H9 (cell line): ENCODE measurements around the gene GJB5. TPM values are rescaled to one million over a fixed set of nuclear protein-coding genes. Genes with fewer than 3 reads are reported as not detected.

Source experiments
- DNase-seq: peaks from one replicate; pipeline ENCODE4 v3.0.0-alpha.2; 2017
- H2AFZ ChIP-seq: one replicate; pipeline ENCODE4 v1.6.1; 2013; ENCODE audit warnings: mild to moderate bottlenecking, low read length, control low read depth, moderate library complexity
- H2AK5ac ChIP-seq: 2 replicates; pipeline ENCODE4 v1.6.1; 2013; ENCODE audit warnings: low read length, control low read depth, mixed read lengths; ENCODE audit not compliant: insufficient read length
- H2BK120ac ChIP-seq: one replicate; pipeline ENCODE4 v1.6.1; 2013; ENCODE audit warnings: low read depth, mild to moderate bottlenecking, low read length, control low read depth, inconsistent platforms; ENCODE audit not compliant: poor library complexity, severe bottlenecking
- H2BK12ac ChIP-seq: 2 replicates; pipeline ENCODE4 v1.6.1; 2013; ENCODE audit warnings: low read length, control low read depth, mixed read lengths, low read depth; ENCODE audit not compliant: insufficient read length
- H2BK15ac ChIP-seq: 2 replicates; pipeline ENCODE4 v1.6.1; 2013; ENCODE audit warnings: low read depth, low read length, control low read depth
- H2BK20ac ChIP-seq: one replicate; pipeline ENCODE4 v1.6.1; 2013; ENCODE audit warnings: low read depth, mild to moderate bottlenecking, low read length, control low read depth, inconsistent platforms; ENCODE audit not compliant: poor library complexity, severe bottlenecking
- H2BK5ac ChIP-seq: 2 replicates; pipeline ENCODE4 v1.6.1; 2013; ENCODE audit warnings: low read length, control low read depth, mixed read lengths; ENCODE audit not compliant: insufficient read length
- H3K14ac ChIP-seq: 2 replicates; pipeline ENCODE4 v1.6.1; 2013; ENCODE audit warnings: low read length, control low read depth; ENCODE audit not compliant: insufficient read depth
- H3K18ac ChIP-seq: 2 replicates; pipeline ENCODE4 v1.6.1; 2013; ENCODE audit warnings: low read depth, mild to moderate bottlenecking, mixed read lengths, low read length, control low read depth; ENCODE audit not compliant: insufficient read length
- H3K23ac ChIP-seq: 2 replicates; pipeline ENCODE4 v1.6.1; 2013; ENCODE audit warnings: low read length, control low read depth, mixed read lengths, low read depth; ENCODE audit not compliant: insufficient read length
- H3K23me2 ChIP-seq: 2 replicates; pipeline ENCODE4 v1.6.1; 2013; ENCODE audit warnings: low read depth, mild to moderate bottlenecking, mixed read lengths, low read length, control low read depth; ENCODE audit not compliant: insufficient read length, poor library complexity, severe bottlenecking
- H3K27ac ChIP-seq: 2 replicates; pipeline ENCODE4 v1.5.1; 2013; ENCODE audit warnings: low read length, control low read depth, mixed read lengths, low read depth; ENCODE audit not compliant: insufficient read length
- H3K27me3 ChIP-seq: 2 replicates; pipeline ENCODE4 v1.6.1; 2013; ENCODE audit warnings: low read length, control low read depth, inconsistent platforms; ENCODE audit not compliant: insufficient read depth
- H3K4ac ChIP-seq: 2 replicates; pipeline ENCODE4 v1.6.1; 2013; ENCODE audit warnings: low read depth, mild to moderate bottlenecking, control low read depth, inconsistent platforms, low read length, moderate library complexity
- H3K4me1 ChIP-seq: 2 replicates; pipeline ENCODE4 v1.6.1; 2013; ENCODE audit warnings: low read length, control low read depth, inconsistent platforms; ENCODE audit not compliant: insufficient read depth
- H3K4me2 ChIP-seq: 2 replicates; pipeline ENCODE4 v1.6.1; 2013; ENCODE audit warnings: low read length, control low read depth, mixed read lengths; ENCODE audit not compliant: insufficient read length, insufficient read depth
- H3K56ac ChIP-seq: 2 replicates; pipeline ENCODE4 v1.6.1; 2013; ENCODE audit warnings: low read depth, mild to moderate bottlenecking, mixed read lengths, low read length, control low read depth; ENCODE audit not compliant: insufficient read length
- H3K79me1 ChIP-seq: 2 replicates; pipeline ENCODE4 v1.6.1; 2013; ENCODE audit warnings: low read depth, mild to moderate bottlenecking, moderate library complexity, low read length, control low read depth, inconsistent platforms; ENCODE audit not compliant: insufficient read depth, poor library complexity, severe bottlenecking
- H3K79me2 ChIP-seq: 2 replicates; pipeline ENCODE4 v1.6.1; 2013; ENCODE audit warnings: low read length, control low read depth, inconsistent platforms; ENCODE audit not compliant: insufficient read depth
- H3K9ac ChIP-seq: 2 replicates; pipeline ENCODE4 v1.6.1; 2013; ENCODE audit warnings: low read length, control low read depth, mixed read lengths; ENCODE audit not compliant: insufficient read length; ENCODE audit errors: extremely low read depth
- H3K9me3 ChIP-seq: one replicate; pipeline ENCODE4 v1.6.1; 2013; ENCODE audit warnings: low read depth, low read length, inconsistent platforms; ENCODE audit not compliant: control insufficient read depth
- H3T11ph ChIP-seq: one replicate; pipeline ENCODE4 v1.6.1; 2013; ENCODE audit warnings: mild to moderate bottlenecking, low read length, control low read depth, inconsistent platforms
- H4K20me1 ChIP-seq: one replicate; pipeline ENCODE4 v1.6.1; 2013; ENCODE audit not compliant: control insufficient read depth, insufficient read length, insufficient read depth
- H4K5ac ChIP-seq: 2 replicates; pipeline ENCODE4 v1.6.1; 2013; ENCODE audit warnings: low read depth, mild to moderate bottlenecking, mixed read lengths, low read length, control low read depth; ENCODE audit not compliant: insufficient read length
- H4K8ac ChIP-seq: replicated peaks from 2 replicates; pipeline ENCODE4 v1.6.1; 2013; ENCODE audit warnings: low read length, control low read depth, mixed read lengths, low read depth; ENCODE audit not compliant: insufficient read length
- H4K91ac ChIP-seq: 2 replicates; pipeline ENCODE4 v1.6.1; 2013; ENCODE audit warnings: low read depth, mild to moderate bottlenecking, moderate library complexity, mixed read lengths, low read length, control low read depth; ENCODE audit not compliant: insufficient read length
- H3K27ac Mint-ChIP-seq, 3 experiments: 2 replicates in 2 of 3; 3 replicates in 1 of 3; pipeline ENCODE4 v1.8.0; 2020 to 2021; ENCODE audit warnings: mixed read lengths in 3 of 3, mild to moderate bottlenecking in 1 of 3, moderate library complexity in 1 of 3
- H3K27me3 Mint-ChIP-seq: 2 replicates; pipeline ENCODE4 v1.8.0; 2021; ENCODE audit warnings: low read depth, mild to moderate bottlenecking, moderate library complexity, mixed read lengths
- H3K36me3 Mint-ChIP-seq, 3 experiments: 2 replicates in 2 of 3; 3 replicates in 1 of 3; pipeline ENCODE4 v1.8.0; 2020 to 2021; ENCODE audit warnings: low read depth in 3 of 3, mixed read lengths in 3 of 3; ENCODE audit not compliant: insufficient read depth in 1 of 3
- H3K4me1 Mint-ChIP-seq, 2 experiments: 2 replicates each; pipeline ENCODE4 v1.8.0; 2020; ENCODE audit warnings: mixed read lengths in 2 of 2
- H3K4me3 Mint-ChIP-seq, 2 experiments: 2 replicates in 1 of 2; 3 replicates in 1 of 2; pipeline ENCODE4 v1.8.0; 2020 to 2021; ENCODE audit warnings: mild to moderate bottlenecking in 2 of 2, mixed read lengths in 2 of 2, moderate library complexity in 1 of 2
- H3K9me3 Mint-ChIP-seq, 2 experiments: 2 replicates in 1 of 2; 3 replicates in 1 of 2; pipeline ENCODE4 v1.8.0; 2020; ENCODE audit warnings: mild to moderate bottlenecking in 2 of 2, mixed read lengths in 2 of 2, moderate library complexity in 1 of 2
- CTCF ChIP-seq: fragments of 200-600 bp; sonication (generic); conservative IDR thresholded peaks from 3 replicates; pipeline ENCODE4 v1.8.0; 2021; ENCODE audit warnings: antibody characterized with exemption, mild to moderate bottlenecking
- WGBS: extraction: QIAGEN DNeasy Blood & Tissue Kit; methylation state at CpG from one replicate; pipeline ENCODE4 v1.1.7; 2013; ENCODE audit warnings: missing lambda C conversion rate, low lambda C conversion rate, mixed read lengths; ENCODE audit not compliant: insufficient read length; ENCODE audit errors: extremely low coverage; 5-methylcytosine and 5-hydroxymethylcytosine counted together
- total RNA-seq: library from RNA; stranded (reverse); gene quantifications from 2 replicates; pipeline ENCODE4 v1.2.1, GENCODE V29; 2021

The GJB5 gene
- total RNA-seq, 1 experiment from 2014 or later, result 0.22 TPM

GRCh38 chr1:34740161-34740868 is 14.5 kb upstream of the GJB5 start:
- Histone ChIP-seq H3K18ac (no peak overlapping the region), H3K9ac (no peak overlapping the region), H2BK5ac (no peak overlapping the region), H2AFZ (no peak overlapping the region), H3K23me2 (no peaks in the 10 kb centered on the region), H3K27me3 (no peaks in the 10 kb centered on the region), H4K20me1 (no peaks in the 10 kb centered on the region), H2BK120ac (no peak overlapping the region), H2BK15ac (no peak overlapping the region), H2BK12ac (no peak overlapping the region), H3K79me2 (no peaks in the 10 kb centered on the region), H2AK5ac (no peak overlapping the region), H2BK20ac (no peak overlapping the region), H4K5ac (no peak overlapping the region), H3K56ac (no peak overlapping the region), H3T11ph (no peak overlapping the region), H3K9me3 (no peaks in the 10 kb centered on the region), H3K27ac (no peak overlapping the region), H3K79me1 (no peaks in the 10 kb centered on the region), H3K14ac (no peak overlapping the region), H3K23ac (no peak overlapping the region), H3K4me2 (no peak overlapping the region), H3K4ac (no peak overlapping the region), H3K4me1 (no peaks in the 10 kb centered on the region), H4K91ac (no peak overlapping the region), H4K8ac (no peak overlapping the region)
- peaks cover 12 to 27% of the 10 kb centered on the region in 2 experiments for H3K4me1 Mint-ChIP-seq
- no peaks in the 10 kb centered on the region for H3K36me3 Mint-ChIP-seq
- whole genome bisulfite sequencing, result no CpG with 5 or more reads among the region's 18 CpGs
- DNase-seq, result peak; percentile 69
- 0 out of 5 replicates have a peak overlapping the region, but pooled peaks of 1 of the 2 experiments have one; percentile 24 for H3K4me3 Mint-ChIP-seq
- no peak overlapping the region for H3K27ac Mint-ChIP-seq
- no peaks in the 10 kb centered on the region for H3K9me3 Mint-ChIP-seq
- peak; percentile 33; the same call in 1 of the 3 replicates for TF ChIP-seq CTCF
- peaks cover 25% of the 10 kb centered on the region for H3K27me3 Mint-ChIP-seq
